T-helper 1 cell treated with Interleukin-12 subunit alpha and Interleukin-12 subunit beta and Interleukin-4 antibody, amounts not matched to agents 30 μg/mL and 1 μg/mL, for 36 hours (primary cell): ENCODE data around the gene KCTD7.
"Not testable (repeated sequence)": the region's sequence is repeated elsewhere in the genome, so short reads cannot be mapped to it uniquely, and the experiment has no call there.

Source experiments
- H3K27ac Mint-ChIP-seq: one replicate; pipeline ENCODE4 v1.8.0; 2021; ENCODE audit warnings: mild to moderate bottlenecking, mixed read lengths
- H3K27me3 Mint-ChIP-seq: one replicate; pipeline ENCODE4 v1.8.0; 2021; ENCODE audit warnings: low read depth, mixed read lengths
- H3K36me3 Mint-ChIP-seq: one replicate; pipeline ENCODE4 v1.8.0; 2021; ENCODE audit warnings: low read depth, mixed read lengths
- H3K4me1 Mint-ChIP-seq: one replicate; pipeline ENCODE4 v1.8.0; 2021; ENCODE audit warnings: low read depth, mixed read lengths
- H3K4me3 Mint-ChIP-seq: one replicate; pipeline ENCODE4 v1.8.0; 2021; ENCODE audit warnings: mild to moderate bottlenecking, moderate library complexity, mixed read lengths
- H3K9me3 Mint-ChIP-seq: one replicate; pipeline ENCODE4 v1.8.0; 2021; ENCODE audit warnings: mixed read lengths

The KCTD7 gene

DNA sequence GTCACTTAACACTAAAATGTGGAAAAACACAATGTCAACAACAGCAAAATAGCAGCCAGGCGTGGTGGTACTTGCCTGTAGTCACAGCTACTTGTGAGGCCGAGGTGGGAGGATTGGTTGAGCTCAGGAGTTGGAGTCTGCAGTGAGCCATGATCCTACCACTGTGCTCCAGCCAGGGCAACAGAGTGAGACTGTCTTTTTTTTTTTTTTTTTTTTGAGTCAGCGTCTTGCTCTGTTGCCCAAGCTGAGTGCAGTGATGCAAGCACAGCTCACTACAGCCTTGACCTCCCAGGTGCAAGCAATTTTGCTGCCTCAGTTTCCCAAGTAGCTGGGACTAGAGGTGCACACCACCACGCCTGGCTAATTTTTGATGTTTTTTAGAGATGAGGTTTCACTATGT lies 6.1 kb downstream of the KCTD7 start:
- H3K4me1 Mint-ChIP-seq: peaks cover 35% of the 10 kb centered on the region
- H3K36me3 Mint-ChIP-seq: peaks cover 39% of the 10 kb centered on the region
- no peaks in the 10 kb centered on the region for H3K9me3 Mint-ChIP-seq
- H3K4me3 Mint-ChIP-seq: no peak overlapping the region
- no peaks in the 10 kb centered on the region for H3K27me3 Mint-ChIP-seq
- no peak overlapping the region for H3K27ac Mint-ChIP-seq

DNA sequence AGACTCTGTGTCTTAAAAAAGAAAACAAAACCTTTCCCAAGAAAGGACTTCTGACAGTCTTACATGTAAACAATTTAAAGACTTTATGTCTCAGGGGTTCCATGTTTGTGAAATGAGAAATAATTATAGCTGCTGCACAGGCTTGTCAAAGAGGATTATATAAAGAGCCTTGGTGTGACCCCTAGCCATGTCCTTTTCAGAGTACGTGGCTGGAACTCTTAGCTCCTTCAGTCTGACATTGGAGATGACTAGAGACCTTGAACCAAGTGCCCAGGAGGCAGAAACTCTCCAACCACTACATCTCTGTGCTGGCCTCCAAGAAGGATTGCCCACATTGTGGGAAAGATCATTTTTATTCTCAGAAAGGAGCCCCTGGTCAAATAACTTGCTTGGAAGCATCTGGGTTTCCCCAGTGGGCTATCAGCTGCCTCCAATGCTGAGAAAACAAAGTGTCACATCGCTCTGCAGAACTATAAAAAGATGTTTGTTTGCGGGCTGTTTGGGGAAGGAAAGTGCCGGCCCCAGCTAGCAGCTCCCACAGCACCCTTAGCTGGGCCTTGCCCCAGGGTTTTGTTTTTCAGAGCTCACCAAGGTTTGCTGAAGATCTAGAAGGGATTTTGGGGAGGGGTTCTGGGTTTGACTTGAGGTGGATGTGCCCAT lies 6.8 kb downstream of the KCTD7 start:
- H3K27ac Mint-ChIP-seq, H3K27me3 Mint-ChIP-seq, H3K4me3 Mint-ChIP-seq, H3K9me3 Mint-ChIP-seq: not testable (repeated sequence)
- Mint-ChIP-seq H3K36me3 (peaks cover 41% of the 10 kb centered on the region), H3K4me1 (peaks cover 29% of the 10 kb centered on the region)

DNA sequence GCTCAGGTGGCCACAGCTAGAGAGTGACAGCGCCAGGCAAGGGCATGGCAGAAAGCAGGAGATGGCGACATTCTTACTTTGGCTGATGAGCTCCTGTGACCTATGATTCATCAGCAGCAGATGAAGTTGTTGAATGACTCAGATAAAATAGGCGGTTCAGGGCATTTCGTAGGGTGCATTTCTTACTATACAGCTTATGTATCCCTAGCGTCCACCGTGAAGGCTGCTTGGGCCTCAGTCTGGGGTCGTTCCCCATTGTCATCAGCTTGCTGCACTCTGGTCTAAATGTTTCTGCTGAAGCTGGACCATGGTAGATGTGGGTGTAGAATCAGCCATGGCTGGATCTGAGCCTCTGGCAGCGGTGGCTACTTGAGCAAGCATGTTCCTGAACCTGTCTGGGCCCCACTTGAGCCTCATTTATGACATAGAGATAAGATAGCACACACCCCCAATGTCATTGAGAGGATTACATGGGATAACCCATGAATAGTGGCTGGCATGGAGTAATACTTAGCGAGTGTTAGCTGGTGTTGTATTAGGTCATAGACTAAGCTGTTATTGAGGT lies 7.4 kb downstream of the KCTD7 start:
- H3K4me3 Mint-ChIP-seq, H3K27ac Mint-ChIP-seq, H3K9me3 Mint-ChIP-seq, H3K27me3 Mint-ChIP-seq: not testable (repeated sequence)
- Mint-ChIP-seq H3K4me1 (peaks cover 23% of the 10 kb centered on the region), H3K36me3 (peaks cover 45% of the 10 kb centered on the region)

DNA sequence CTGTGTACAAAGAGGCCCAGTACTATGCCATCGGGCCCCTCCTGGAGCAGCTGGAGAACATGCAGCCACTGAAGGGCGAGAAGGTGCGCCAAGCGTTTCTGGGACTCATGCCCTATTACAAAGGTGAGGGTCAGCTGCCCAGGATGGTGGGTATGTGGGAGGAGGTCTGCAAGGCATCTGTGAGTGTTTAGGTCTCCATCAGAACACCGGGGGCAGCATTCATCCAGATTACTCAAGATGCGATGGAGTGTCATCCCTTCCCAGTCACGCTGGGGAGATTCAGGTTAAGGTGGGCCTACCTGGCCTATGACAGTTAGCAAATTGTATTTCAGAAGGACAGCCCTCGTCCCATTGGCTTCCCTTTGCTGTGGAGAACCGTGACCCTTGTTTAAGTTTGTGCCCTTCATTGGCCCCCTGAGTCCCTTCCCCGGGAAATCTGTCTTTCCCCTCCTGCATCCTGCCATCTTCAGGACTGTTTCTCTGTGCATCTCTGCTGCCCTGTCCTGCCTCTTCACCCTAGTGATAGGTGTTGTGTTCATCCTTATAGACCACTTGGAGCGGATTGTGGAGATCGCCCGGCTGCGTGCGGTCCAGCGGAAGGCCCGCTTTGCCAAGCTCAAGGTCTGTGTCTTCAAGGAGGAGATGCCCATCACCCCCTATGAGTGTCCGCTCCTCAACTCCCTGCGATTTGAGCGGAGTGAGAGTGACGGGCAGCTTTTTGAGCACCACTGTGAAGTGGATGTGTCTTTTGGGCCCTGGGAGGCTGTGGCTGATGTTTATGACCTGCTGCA lies 9.8 kb downstream of the KCTD7 start:
- no peak overlapping the region for H3K4me3 Mint-ChIP-seq
- peaks cover 52% of the 10 kb centered on the region for H3K36me3 Mint-ChIP-seq
- H3K27me3 Mint-ChIP-seq: no peaks in the 10 kb centered on the region
- no peaks in the 10 kb centered on the region for H3K9me3 Mint-ChIP-seq
- no peak overlapping the region for H3K27ac Mint-ChIP-seq
- peaks cover 11% of the 10 kb centered on the region for H3K4me1 Mint-ChIP-seq

DNA sequence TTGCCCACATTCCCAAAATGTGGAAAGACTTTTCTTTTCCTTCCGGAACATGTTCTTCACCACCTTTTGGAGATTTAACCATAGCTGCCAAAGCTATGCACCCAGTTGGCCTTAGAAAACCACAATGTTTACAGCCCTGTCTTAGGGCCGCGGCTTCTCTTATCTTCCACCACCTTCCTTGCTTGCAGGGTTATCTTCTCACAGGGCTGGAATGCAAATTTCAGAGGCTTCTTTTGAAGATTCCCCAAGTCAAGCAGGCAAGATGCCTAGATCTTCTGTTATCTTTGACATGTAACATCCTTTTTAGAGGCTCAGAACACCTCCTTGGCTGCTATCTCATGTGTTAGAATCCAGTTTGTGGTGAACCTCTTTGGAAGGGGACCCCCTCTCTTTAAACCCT lies 11.1 kb downstream of the KCTD7 start:
- no peak overlapping the region for H3K4me3 Mint-ChIP-seq
- no peaks in the 10 kb centered on the region for H3K27me3 Mint-ChIP-seq
- peaks cover 55% of the 10 kb centered on the region for H3K36me3 Mint-ChIP-seq
- no peak overlapping the region for H3K27ac Mint-ChIP-seq
- no peaks in the 10 kb centered on the region for H3K9me3 Mint-ChIP-seq
- H3K4me1 Mint-ChIP-seq: peaks cover 8% of the 10 kb centered on the region

DNA sequence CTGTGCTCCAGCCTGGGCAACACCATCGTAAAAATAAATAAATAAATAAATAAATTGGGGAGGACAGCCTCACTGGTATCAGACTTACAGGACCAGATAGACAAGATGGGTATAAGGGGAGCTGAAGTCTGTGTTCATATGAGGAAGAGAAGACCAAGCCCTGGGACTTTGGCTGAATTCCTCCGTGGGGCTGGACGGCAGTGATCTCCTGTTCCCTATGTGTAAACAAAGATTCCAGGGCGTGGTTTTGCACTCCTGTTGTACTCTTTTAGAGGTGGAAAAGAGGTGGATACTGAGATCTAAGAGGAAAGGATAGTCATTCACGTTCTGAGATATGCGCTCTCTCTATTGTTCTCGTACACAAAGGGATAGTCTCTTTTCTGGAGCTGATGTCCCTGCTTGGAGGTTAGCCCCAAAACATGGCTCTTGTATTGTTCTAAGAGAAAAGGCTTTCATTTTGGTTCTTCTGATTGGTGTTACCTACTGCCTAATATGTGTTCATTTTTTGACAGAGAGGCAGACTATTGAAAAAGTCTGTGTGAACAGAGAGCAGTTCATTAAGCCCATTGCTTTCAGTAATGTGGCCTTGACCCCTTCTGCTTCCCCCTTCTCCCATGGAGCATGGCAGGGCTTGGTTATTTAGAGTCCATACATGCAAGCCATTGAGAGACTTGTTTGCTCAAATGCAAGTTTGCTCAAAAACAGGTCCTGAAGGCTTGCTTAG lies 12.3 kb downstream of the KCTD7 start:
- no peak overlapping the region for H3K27ac Mint-ChIP-seq
- H3K4me3 Mint-ChIP-seq: no peak overlapping the region
- H3K9me3 Mint-ChIP-seq: no peaks in the 10 kb centered on the region
- H3K36me3 Mint-ChIP-seq: peaks cover 61% of the 10 kb centered on the region
- peaks cover 8% of the 10 kb centered on the region for H3K4me1 Mint-ChIP-seq
- no peaks in the 10 kb centered on the region for H3K27me3 Mint-ChIP-seq

DNA sequence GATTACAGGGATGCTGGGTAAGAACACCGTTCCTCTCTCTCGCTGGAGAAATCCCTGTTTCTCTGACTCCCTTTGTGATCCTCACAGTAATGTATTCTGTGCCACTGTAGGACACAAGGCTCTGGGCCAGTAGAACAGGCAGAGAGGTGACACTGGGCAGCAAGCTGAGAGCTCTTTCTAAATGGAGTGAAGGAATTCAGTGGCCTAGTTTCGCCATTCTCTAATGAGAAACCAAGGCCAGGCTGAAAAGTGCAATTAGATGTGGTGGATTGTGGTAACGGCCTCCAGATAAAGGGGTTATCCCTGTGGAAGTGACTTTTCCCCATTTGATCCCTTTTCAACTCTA lies 12.8 kb downstream of the KCTD7 start:
- Mint-ChIP-seq H3K27me3 (no peaks in the 10 kb centered on the region), H3K9me3 (no peaks in the 10 kb centered on the region), H3K4me3 (no peak overlapping the region), H3K4me1 (peaks cover 8% of the 10 kb centered on the region), H3K36me3 (peaks cover 63% of the 10 kb centered on the region), H3K27ac (no peak overlapping the region)

DNA sequence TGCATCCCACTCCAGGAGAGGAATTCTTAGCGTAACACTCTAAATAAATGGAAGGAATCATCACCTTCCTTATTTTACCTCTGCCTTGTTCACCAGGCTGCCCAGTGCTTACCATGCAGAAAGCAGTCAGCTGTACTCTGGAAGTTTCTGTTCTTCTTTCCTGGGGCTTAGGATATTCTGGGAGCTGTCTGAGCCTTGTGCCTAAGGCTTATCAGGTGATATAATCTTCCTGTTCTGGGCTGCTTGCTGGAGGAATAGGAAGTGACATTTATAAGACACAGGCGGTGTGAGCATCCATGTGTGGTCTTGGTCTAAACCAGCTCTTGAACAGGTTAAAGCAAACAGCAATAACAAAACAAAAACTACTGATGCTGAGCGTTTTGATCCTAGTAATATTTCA lies 13.5 kb downstream of the KCTD7 start:
- Mint-ChIP-seq H3K4me3 (no peak overlapping the region), H3K4me1 (peaks cover 8% of the 10 kb centered on the region), H3K36me3 (peaks cover 67% of the 10 kb centered on the region), H3K27me3 (no peaks in the 10 kb centered on the region), H3K27ac (no peak overlapping the region), H3K9me3 (no peaks in the 10 kb centered on the region)

DNA sequence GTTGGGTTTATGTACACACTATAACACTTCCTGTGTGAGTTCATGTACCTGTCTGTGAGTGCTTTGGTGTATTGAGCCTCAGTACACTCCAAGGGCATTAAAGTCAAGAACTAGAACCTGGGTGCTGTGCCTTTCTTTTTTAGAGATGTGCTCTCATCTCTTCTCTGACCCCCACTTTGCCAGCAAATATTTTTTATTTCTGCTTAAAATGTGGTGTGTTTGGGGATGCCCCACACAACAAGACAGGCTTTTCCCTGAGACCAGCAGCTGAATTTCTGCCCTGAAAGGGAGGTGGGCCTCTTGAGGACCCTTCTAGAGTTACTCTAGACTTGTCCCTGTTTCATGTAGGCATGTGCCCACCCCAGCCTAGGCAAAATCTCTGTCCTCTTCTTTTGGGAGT lies 14.3 kb downstream of the KCTD7 start:
- H3K9me3 Mint-ChIP-seq: no peaks in the 10 kb centered on the region
- peaks cover 68% of the 10 kb centered on the region for H3K36me3 Mint-ChIP-seq
- no peaks in the 10 kb centered on the region for H3K27me3 Mint-ChIP-seq
- H3K4me3 Mint-ChIP-seq: no peak overlapping the region
- no peak overlapping the region for H3K27ac Mint-ChIP-seq
- peaks cover 8% of the 10 kb centered on the region for H3K4me1 Mint-ChIP-seq

DNA sequence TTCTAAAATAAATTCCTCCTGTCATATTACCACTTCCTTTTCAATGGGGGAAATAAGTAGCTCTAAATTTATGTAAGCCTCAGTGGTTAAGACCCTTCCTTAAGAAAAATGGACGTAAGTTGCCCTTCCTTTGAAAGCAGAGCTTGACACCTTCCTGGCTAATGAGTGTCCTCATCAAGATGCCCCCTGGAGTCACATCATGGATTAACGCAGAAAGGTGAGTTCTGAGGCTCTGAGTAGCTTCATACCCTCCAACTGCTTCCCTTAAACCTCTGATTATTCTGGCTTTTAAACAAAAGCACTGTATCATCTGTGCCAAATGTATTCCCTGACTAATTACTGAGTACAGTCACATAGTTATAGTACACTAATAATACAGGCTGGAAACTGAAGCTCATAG lies 14.7 kb downstream of the KCTD7 start:
- no peaks in the 10 kb centered on the region for H3K27me3 Mint-ChIP-seq
- peaks cover 8% of the 10 kb centered on the region for H3K4me1 Mint-ChIP-seq
- H3K27ac Mint-ChIP-seq: no peak overlapping the region
- no peaks in the 10 kb centered on the region for H3K9me3 Mint-ChIP-seq
- H3K4me3 Mint-ChIP-seq: no peak overlapping the region
- H3K36me3 Mint-ChIP-seq: peaks cover 65% of the 10 kb centered on the region

DNA sequence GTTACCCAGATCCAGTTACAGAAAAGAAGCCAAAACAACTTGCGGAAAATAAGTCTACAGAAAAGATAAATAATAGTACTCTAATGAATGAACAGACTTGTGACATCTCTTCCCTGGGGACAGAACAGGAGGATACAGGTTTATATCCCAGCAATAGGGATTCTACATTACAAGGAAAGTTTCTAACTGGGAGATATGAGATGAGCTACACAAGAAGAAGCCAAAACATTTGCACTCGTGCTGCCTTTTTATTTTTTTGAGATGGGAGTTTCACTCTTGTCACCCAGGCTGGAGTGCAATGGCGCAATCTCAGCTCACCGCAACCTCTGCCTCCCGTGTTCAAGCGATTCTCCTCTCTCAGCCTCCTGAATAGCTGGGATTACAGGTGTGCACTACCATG lies 22.3 kb downstream of the KCTD7 start:
- H3K27ac Mint-ChIP-seq, H3K27me3 Mint-ChIP-seq, H3K9me3 Mint-ChIP-seq, H3K4me1 Mint-ChIP-seq, H3K4me3 Mint-ChIP-seq: not testable (repeated sequence)
- peaks cover 18% of the 10 kb centered on the region for H3K36me3 Mint-ChIP-seq

DNA sequence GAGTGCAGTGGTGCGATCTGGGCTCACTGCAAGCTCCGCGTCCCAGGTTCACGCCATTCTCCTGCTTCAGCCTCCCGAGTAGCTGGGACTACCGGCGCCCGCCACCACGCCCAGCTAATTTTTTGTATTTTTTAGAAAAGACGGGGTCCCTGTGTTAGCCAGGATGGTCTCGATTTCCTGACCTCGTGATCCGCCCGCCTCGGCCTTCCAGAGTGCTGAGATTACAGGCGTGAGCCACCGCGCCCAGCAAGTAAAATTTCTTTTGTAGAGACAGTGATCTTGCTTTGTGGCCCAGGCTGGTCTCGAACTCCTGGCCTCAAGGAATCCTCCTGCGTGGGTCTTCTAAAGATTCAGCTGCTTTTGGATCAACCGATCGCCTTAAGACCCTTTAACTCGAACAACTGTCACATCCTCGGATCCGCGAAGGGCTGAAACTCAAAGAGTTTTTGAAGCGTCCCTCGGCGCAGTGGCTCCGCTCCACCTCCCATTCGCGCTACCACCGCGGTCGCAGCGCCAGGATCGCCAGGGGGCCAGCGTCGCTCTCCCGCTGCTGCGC lies 25.1 kb downstream of the KCTD7 start:
- H3K27me3 Mint-ChIP-seq, H3K9me3 Mint-ChIP-seq, H3K36me3 Mint-ChIP-seq: not testable (repeated sequence)
- H3K4me3 Mint-ChIP-seq: peak overlapping the region; percentile 96
- peak overlapping the region; percentile 95 for H3K27ac Mint-ChIP-seq
- H3K4me1 Mint-ChIP-seq: peaks cover 18% of the 10 kb centered on the region

DNA sequence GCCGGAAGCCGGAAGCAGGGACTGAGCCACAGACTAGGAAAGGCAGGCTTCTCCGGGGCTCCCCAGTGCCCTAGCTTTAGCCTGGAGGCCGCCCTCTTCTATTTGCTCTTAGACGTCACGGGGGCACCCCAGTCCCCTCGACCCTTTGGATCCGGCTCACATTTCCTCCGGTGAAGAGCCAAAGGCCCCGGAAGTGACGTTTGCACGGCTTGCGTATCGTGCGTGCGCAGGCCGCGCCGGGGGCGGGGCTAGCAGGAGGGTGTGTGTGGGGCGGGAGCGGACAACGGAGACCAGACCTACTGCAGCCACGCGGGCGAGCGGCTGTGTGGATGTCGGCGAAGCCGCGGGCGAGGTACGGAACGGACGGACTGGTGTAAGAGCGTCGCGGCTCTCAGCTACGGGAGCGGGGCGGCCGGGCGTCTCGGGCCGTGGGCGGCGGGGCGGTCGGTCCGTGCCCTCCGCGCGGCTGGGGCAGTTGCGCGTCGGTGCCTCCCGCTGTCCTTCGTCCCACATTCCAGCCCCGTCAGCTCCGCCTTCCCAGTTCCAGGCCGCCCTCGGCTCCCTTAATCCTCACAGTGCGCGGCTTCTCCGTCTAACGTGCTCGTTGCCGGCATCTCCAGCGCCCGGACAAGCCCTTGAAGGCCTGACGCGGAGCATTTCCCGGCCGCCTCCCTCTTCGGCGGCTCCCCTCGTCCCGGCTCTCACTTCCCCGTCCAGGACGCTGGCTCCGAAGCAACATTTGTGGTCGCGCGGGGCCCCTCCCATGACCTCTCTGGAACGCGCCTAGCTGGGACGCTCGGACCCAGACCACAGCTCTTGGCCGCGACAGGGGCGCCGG lies 25.8 kb downstream of the KCTD7 start:
- peaks cover 7% of the 10 kb centered on the region for H3K36me3 Mint-ChIP-seq
- peaks cover 18% of the 10 kb centered on the region for H3K4me1 Mint-ChIP-seq

More for the DNA sequence above, 25.8 kb downstream of the KCTD7 start:
- Mint-ChIP-seq H3K27me3 (no peaks in the 10 kb centered on the region), H3K27ac (peak overlapping the region; percentile 95), H3K9me3 (no peaks in the 10 kb centered on the region), H3K4me3 (peak overlapping the region; percentile 96)
